Fibroblast of skin of right biceps (primary cell): Measurements from ENCODE around the gene AGAP1.

Experiments used
- DNase-seq: peaks from one replicate; pipeline ENCODE4 v3.0.0-alpha.2; 2013

The AGAP1 gene

DNA sequence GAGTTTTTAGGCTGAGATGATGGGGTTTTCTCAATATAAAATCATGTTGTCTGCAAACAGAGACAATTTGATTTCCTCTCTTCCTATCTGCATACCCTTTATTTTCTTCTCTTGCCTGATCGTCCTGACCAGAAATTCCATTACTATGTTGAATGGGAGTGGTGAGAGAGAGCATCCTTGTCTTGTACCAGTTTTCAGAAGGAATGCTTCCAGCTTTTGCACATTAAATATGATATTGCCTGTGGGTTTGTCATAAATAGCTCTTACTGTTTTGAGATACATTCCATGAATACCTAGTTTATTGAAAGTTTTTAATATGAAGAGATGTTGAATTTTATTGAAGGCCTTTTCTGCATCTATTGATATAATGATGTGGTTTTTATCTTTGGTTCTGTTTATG is 492.5 kb downstream of the AGAP1 start:
- peak; percentile 3 for DNase-seq

DNA sequence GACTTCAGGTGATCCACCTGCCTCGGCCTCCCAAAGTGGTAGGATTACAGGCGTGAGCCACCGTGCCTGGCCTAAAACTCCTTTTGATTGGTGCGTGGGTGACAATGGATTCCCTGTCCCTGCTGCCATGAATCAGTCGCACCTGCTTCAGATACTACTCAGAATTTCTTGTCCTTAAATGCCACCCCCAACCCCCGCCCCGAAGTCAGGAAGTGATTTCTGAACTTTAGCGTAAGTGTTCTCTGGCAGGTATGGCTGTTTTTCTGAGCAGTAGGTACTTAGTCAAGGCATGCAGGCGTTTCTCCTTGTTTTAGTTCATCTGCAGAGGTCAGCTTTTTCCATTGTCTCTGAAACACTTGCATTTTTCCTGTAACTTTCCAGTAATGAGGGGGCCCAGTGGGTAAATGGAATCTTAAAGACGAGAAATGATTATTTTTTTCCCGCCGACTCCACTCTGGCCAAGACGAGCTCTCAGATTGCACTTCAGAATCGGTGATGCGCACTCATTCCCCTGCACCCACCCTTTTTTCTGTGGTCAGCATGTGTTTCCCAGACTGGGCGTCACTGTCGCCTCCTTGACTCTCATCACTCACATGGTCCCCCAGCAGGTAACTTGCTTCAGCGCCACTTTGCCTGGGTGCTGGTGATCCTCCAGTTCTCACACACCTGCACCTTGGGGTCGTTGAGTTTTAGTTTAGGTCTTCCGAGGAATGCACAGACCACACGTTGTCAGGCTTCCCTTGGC is 494.6 kb downstream of the AGAP1 start:
- no peak for DNase-seq

DNA sequence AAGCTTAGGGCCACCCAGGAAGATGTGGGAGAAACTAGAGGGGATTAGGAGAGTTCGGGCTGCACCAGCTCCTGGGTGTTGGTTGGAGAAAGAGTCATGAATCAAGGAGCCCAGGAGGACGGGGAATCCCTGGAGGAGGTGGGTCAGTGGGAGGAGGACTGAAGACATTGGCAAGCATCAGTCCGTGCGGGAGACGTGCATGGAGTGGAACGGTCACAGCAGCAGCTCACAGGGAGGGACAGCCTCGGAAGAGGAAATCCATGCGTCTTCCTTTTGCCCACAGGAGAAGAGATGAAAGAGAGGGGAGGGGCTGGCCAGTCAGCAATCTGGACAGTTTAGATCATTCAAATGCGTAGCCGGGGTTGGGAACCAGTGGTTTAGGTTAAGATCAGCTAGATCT is 495.7 kb downstream of the AGAP1 start:
- no peak for DNase-seq

DNA sequence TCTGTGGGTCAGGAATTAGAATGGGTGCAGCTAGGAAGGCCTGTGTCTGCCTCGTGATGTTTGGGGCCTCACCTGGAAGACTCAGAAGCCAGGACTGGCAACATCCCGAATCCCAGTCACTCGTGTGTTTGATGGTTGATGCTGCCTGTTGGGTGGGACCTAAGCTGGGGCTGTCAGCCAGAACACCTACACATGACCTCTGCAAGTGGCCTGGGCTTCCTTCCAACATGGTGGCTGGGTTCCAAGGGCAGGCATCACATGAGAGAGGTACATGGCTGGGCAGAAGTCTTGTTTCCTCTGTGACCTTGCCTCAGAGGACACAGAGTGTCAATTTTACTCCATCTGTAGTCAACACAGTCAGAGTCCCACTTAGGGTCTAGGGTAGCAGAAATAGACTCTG is 496.5 kb downstream of the AGAP1 start:
- no peak for DNase-seq

DNA sequence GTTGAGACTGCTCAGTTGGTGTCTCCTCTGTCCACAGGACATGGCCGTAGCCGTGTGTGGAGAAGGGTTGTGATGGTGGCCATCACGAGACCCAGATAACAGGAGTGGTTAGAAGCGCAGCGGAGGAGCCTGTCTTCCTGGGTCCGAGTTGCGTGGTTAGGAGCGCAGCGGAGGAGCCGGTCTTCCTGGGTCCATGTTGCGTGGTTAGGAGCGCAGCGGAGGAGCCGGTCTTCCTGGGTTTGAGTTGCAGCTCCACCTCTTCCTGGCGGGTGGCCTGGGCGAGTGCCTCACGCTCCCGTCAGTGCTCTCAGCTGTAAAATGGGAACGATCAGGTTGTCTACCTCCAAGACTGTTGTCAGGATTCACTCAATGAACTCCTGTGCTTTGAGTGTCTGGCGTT is 498.2 kb downstream of the AGAP1 start:
- DNase-seq = no peak

DNA sequence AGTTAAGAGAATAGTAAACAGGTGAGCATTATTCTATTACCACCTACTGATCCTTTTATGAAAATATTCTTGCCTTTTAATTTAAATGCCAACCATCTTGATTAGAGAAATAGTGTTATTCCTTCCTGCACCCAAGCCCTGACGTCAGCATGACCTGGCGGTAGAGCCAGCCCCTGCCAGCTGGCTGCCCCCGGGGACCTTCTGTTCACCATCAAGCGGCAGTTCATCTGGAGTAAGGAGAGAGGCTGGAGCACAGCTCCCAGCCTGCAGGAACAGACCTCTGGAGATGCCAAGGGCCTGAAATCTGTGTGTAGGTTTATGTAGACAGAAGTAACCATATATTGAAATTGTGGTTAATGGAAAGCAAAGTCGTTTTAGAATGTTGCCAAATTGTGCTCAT is 502.6 kb downstream of the AGAP1 start:
- no peak for DNase-seq

DNA sequence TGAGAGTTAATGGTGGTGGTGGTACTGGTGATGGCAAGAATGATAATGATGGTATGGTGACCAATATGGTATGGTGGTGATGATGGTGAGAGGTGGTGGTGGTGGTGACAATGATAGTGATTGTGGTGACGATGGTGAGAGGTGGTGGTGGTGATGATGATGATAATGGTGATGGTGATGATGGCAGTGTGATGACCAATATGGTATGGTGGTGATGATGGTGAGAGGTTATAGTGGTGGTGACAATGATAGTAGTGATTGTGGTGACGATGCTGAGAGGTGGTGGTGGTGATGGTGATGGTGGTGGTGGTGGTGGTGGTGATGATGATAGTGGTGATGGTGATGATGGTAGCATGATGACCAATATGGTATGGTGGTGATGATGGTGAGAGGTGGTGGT is 505.2 kb downstream of the AGAP1 start:
- DNase-seq = no peak

DNA sequence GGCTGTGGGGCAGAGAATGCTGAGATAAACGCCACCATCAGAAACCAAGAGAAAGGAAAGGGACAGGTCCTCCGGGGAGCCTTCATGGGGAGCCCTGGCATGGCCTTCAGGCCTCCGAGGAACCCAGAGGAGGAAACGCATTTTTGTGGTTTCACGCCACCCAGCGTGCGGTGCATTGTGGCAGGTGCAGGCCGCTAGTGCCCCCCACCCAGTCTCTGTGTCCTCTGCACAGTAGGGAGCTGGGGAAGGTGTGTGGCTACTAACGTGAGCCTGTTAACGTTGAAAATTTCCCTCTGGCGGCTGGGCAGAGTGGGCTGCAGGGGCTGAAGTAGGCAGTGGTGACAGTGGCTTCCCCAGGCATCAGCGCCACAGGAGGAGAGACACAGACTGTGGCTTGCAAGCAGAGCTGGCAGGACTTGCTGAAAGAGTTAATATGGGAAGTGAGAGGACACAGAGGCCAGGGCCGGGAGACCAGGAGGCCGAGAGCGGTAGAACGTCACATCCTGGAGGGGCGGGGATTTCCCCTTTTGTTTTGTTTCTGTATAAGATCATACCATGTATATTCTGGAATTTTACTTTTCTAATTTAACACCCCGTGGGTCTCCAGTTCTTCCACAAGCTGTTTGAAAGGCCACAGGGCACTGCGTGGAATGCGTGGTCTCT is 507.5 kb downstream of the AGAP1 start:
- no peak for DNase-seq

DNA sequence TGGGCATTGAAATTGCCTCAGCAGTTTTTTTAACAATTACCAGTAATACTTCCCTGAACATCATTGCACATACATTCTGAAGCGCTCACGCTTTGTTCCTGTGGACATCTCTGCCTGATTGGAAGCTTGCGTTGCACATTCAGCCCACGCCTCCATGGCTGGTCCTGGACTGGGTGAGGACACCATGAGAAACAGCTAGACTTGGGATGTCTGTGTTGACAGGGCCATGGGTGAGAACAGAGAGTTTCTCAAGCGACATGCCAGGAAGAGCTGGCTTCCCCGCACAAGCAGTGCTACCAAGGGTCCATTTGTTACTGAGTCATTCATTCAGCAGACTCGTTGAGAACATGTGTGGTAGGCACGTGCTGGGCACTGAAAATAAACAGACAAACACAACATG is 508.0 kb downstream of the AGAP1 start:
- DNase-seq = no peak

DNA sequence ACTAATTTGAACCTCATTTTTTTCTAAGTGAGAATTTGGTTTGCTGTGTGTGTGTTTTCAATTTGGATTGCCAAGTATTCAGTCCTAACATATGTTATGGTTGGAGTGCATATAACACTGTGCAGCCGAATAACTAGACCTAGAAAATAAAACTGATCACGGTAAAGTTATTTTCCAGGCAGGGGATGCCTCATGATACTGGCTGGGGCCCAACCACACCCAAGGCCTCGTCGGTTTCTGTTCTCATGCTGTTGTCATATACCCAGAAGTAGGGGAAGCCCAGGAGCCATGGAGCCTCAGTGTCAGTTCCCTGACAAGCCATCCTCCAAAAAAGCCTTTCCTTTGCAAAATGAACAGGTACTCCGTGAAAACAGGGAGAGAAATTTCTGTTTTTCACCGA is 514.2 kb downstream of the AGAP1 start:
- peak; percentile 5 for DNase-seq

DNA sequence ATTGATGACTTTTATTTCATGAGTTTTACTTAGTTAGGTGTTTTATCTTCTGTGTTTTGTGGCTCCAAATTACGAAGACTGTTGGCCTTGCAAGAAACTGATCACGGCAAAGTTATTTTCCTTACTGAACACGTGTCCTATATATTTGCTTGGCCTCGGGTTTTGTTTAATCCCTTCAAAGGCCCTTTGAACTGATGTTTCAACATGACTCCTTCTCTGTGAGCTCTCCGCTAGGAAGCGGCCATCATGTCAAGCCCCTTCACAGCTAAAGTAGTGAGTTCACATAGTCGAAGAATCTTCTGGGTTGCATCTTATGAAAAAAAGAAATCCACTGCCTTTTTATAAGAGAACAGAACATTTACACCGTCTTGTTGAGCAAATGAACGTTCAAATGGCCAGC is 515.0 kb downstream of the AGAP1 start:
- no peak for DNase-seq

DNA sequence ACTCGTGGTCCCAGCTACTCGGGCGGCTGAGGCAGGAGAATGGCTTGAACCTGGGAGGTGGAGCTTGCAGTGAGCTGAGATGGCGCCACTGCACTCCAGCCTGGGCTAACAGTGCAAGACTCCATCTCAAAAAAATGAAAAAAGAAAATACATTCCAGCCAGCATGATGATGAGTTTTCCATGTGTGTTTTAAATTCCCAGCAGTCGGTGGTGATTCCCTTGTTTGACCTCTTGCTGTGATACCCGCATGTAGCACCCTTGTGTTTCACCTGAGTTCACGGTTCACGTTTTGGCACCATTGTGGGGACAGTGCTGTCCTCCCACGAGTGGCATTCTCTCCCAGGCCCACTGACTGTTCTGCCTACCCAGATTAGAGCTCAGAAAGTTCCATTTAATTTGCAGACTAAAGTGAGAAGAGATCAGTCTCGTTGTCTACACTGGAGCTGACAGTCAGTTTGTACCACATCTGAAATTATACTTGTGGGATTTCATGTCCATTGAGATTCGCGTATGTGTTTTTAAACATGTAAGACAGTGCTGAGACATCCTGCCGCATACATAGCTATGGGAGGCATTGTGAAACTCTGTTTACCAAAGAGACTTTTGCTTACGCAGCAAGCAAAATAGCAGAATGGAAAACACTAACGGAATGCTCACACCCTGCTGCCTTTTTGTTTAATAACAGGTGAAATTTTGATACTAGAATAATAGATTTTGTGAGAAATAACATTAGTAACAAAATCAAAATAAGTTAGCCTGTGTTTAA is 517.3 kb downstream of the AGAP1 start:
- no peak for DNase-seq

DNA sequence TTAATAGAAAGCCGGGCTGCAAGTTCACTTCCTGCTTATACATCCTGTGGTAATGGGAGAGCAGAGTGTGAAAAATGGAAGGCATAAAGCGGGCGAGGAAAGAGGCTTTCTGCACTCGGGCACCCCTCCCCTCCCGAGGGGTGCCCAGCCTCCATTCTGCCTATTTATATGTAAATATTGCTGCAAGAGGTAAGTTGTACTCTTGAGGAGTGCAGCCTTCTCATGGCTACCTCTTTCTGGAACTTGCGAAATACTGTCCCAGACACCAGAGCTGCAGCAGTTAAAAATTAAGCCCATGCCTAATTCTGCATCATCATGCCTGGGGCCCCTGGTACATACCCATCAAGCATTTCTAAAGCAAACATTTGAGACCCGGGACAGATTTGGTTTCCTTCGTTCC is 518.3 kb downstream of the AGAP1 start:
- no peak for DNase-seq

DNA sequence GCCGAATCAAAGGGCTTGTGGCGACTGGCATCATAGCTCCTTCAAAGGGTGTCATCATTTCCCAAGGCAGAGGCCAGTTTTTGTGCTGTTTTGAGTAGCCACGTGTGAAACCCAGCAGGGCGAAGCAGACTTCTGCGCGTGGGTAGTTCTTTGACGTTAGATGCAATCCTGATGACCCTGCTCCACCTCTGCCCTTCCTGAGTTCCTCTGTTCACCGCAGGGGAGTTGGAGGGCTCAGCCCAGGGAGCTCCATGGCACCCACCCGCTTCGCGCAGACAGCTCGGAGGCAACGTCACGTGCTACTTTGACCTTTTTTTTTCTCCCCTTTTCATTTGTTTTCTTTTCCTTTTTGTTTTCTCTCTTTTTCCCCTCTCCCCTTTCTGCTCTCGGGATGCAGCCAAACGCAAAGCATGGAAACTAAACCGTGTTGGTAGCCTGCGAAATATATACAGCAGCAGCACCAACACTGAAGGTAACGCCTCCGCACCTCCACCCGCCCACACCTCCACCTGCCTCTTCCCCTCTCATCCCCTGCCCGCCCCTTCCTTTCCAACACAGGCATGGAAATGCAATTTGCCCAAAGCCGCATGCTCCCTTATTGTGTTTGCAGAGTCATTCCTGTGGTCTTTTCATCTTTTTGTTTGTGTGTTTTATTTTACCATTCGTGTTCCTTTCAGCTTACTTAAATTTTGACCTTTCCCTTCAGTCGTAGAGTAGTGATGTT is 520.7 kb downstream of the AGAP1 start:
- DNase-seq = no peak

DNA sequence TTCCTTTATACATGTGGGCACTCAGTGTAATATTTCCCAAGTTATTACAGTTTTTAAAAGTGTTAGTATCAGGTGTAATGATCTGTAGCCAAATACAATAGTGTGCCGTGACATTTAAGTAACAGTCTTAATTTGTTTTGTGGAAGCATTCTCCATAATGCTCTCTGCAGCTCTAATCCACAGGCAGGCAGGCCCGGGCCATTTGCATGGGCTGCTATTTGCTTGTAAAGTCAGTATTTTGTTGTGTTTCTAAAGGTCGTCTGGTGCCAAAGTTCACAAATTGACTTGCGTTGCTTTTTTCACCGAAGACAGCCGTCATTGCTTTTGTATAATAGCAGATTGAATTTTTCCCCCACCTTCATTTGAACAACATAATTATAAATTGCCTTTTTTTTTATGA is 521.3 kb downstream of the AGAP1 start:
- no peak for DNase-seq

DNA sequence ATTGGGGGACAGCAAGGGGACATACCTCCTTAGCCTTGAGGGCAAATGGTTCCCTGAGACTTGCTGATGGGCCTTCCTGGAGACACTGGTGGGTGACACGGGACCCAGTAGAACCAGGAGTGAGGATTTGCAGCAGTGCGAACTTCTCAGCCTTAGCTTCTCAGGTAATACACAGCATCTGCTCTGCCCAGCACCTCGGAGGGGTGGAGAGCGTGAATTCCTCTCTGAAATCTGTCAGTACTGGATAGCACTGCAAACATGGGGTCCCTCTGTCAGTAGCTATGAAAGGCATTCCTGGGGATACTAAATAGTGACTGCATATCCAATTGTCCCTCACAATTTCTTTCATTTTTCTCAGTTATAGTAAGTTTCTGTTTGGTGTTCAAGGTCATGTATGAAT is 522.7 kb downstream of the AGAP1 start:
- no peak for DNase-seq

DNA sequence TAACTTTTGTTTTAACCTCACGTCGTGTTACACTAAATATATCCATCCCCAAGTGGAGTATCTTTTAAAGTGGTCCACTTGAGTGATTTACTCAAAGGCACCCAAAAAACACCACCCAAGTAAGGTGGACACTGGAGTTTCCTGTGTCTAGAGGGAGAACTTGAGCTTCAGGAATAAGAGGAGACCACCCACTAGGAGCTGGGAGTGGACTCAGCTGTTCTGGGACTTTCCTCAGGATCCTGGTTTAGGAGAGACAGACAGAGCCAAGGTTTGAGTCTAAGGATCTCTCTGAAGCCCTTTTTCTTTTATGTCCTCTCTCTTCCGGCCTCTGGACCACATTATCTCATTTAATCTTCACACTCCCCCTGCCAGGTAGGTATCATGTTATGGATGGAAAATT is 523.6 kb downstream of the AGAP1 start:
- no peak for DNase-seq

DNA sequence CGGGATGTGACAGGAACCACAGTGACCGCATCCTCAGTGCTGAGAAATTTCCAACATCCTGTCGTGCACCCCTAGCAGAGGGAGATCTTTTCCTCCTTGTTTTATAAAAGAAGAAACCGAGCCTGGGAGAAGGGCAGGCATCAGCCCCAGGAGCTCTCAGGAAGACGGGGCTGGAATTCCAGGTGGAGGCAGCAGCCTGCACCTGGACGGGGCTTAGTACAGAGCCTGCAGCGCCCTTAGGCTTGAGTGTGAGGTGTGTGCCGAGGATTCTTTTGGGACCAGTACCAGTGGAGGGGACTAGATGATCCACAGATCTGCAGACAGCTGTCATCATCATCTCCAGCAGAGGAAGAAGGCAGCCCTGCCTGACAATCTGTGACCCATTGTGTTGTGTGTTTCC is 525.6 kb downstream of the AGAP1 start:
- DNase-seq = no peak

DNA sequence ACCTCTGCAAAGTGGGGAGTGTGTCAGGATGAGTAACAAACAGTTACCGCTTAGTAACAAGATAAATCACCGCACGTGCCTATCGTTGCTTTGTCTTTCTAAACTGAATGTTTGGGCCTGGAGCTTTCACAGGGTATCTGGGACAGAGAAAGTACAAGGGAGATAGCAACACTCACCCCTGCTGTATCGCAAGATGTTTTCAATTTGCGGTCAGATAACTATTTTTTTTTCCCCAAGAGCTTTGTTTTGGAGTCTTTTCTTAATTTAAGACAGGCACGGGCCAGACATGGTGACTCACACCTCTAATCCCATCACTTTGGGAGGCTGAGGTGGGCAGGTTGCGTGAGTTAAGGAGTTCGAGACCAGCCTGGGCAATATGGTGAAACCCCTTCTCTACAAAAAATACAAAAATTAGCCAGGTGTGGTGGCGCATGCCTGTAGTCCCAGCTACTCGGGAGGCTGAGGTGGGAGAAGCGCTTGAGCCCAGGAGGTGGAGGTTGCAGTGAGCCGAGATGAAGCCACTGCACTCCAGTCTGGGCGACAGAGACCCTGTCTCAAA is 527.7 kb downstream of the AGAP1 start:
- DNase-seq = peak; percentile 66

DNA sequence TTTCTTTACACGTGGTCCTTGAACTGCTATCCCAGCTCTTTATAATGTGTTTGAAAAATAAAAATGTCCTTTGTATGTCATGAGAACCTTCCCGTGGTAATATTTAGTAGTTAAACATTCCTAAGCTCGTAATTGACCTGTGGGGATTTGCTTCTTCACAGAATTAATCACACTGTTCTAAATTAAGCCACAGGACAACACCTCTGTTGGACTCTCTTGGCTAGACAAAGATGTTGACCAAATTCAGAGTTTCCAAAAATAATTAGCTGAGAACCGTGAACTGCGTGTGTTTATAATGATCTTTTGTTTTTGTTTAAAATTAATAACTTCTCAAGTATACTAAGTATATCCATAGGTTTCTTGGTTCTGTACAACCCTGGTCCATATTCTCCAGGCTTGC is 528.3 kb downstream of the AGAP1 start:
- no peak for DNase-seq

DNA sequence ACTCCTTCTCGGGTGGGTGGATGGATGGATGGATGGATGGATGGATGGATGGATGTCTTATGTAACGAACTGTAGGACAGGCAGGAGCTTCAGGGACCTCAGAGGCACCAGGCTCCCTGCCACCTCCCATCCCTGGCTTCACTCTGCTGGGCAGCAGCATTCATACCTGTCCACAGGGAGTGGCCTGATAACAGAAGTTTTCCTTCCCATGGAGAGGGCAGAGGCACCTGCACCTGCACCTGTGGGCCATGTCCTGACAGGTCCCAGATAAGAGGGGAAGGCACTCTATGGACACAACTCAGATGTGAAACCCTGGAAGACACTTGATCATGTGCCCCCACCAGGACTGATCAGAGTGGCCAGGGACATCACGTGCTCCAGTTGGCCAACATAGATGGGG is 532.0 kb downstream of the AGAP1 start:
- DNase-seq = no peak

DNA sequence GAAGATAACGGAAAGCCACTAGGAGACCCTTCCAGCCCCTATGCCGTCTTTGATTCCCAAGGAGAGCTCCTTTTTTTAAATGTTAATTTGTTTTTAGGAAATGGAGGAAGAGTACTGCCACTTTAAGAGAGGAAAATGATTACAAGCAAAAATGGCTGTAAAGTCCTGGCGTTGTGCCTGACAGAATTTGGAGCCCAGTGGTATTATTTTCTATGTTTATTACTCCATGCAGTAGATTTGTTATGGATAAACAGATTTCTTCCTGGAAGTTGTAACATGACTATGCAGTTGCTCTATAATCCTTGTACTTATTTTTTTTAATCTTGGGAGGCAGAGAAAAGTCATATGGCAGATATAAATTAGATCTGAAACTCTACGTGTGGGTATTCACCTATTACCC is 533.0 kb downstream of the AGAP1 start:
- no peak for DNase-seq

DNA sequence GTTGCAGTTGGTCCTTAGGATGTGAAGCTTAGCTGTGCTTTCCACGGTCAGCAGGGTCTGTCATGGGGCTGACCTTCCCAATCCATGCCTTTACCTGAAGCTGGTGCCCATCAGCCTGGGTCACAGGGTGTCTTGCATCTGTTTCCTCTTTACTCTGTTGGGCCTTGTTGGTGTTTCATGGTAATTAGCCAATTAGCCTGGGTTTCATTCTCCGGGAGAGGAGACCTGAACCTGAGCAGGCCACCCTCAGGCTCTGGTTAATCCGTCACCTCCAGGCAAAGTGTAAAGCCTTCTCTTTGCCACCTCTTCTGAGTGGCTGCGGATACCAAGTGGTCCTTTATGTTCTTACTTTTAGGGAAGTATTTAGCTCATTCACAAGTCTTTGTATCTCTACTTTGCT is 534.2 kb downstream of the AGAP1 start:
- DNase-seq = no peak
